Right atrium auricular region (tissue), 2 donors: ENCODE data around the gene HDHD5. TPM values are rescaled to one million over a fixed set of nuclear protein-coding genes. Genes with fewer than 3 reads are reported as not detected.

ENCODE experiments used
- DNase-seq: peaks from one replicate; pipeline ENCODE4 v3.0.0-alpha.2; 2019; ENCODE audit warnings: low spot score
- H3K27ac ChIP-seq, 2 donors: fragments of 200-600 bp; sonication (generic); 1 replicate in 1 of 2; 2 replicates in 1 of 2; pipeline ENCODE4 v1.5.1; 2016 to 2019
- H3K27me3 ChIP-seq, 2 donors: fragments of 200-600 bp; sonication (generic); one replicate each; pipeline versions ENCODE4 v1.5.1 to v1.6.0; 2017 to 2019
- H3K36me3 ChIP-seq: fragments of 200-600 bp; sonication (generic); one replicate; pipeline ENCODE4 v1.5.1; 2016
- H3K4me1 ChIP-seq, 2 donors: fragments of 200-600 bp; sonication (generic); one replicate each; pipeline versions ENCODE4 v1.5.1 to v1.6.0; 2017 to 2019
- H3K4me3 ChIP-seq, 2 donors: fragments of 200-600 bp; sonication (generic); 1 replicate in 1 of 2; 2 replicates in 1 of 2; pipeline ENCODE4 v1.5.1; 2017 to 2019; ENCODE audit warnings: mild to moderate bottlenecking in 1 of 2, moderate library complexity in 1 of 2
- H3K9me3 ChIP-seq, 2 donors: fragments of 200-600 bp; sonication (generic); one replicate each; pipeline ENCODE4 v1.5.1; 2019
- CTCF ChIP-seq, 2 donors: fragments of 200-600 bp; sonication (generic); IDR thresholded peaks; one replicate each; pipeline ENCODE4 v1.5.1; 2019; ENCODE audit warnings: antibody characterized with exemption in 2 of 2
- total RNA-seq, 2 donors: library from RNA; depleted of rRNA; stranded (reverse); fragments of >200 nt; gene quantifications; one replicate each; pipeline ENCODE4 v1.1.0, GENCODE V29; 2016

The HDHD5 gene
- total RNA-seq, 2 donors from 2014 or later, result 33.1 to 39.7 TPM

- no peak for TF ChIP-seq CTCF (IDR thresholded peaks at IDR 0.05)
- DNase-seq, result no peak
- Histone ChIP-seq H3K27me3 (no peaks in the 10 kb centered on the region), H3K27ac (no peak overlapping the region), H3K4me1 (no peaks in the 10 kb centered on the region), H3K4me3 (no peak overlapping the region), H3K36me3 (peaks cover 23% of the 10 kb centered on the region), H3K9me3 (no peaks in the 10 kb centered on the region)
Measured at GRCh38 chr22:17109976-17110375, 49.1 kb downstream of the HDHD5 start.

- TF ChIP-seq CTCF (IDR thresholded peaks at IDR 0.05), result no peak
- H3K27ac ChIP-seq, result no peak overlapping the region
- no peaks in the 10 kb centered on the region for H3K9me3 ChIP-seq
- H3K4me3 ChIP-seq, result no peak overlapping the region
- DNase-seq, result no peak
- peaks cover 26% of the 10 kb centered on the region for H3K36me3 ChIP-seq
- H3K27me3 ChIP-seq, result no peaks in the 10 kb centered on the region
- no peaks in the 10 kb centered on the region for H3K4me1 ChIP-seq
Measured at GRCh38 chr22:17109113-17109865, 49.8 kb downstream of the HDHD5 start.

GRCh38 chr22:17108256-17109112, 50.6 kb downstream of the HDHD5 start:
- DNase-seq, result no peak
- H3K27ac ChIP-seq, result no peak overlapping the region

GRCh38 chr22:17107547-17107810, 51.6 kb downstream of the HDHD5 start:
- H3K27ac ChIP-seq, result no peak overlapping the region
- H3K36me3 ChIP-seq, result peaks cover 37% of the 10 kb centered on the region
- DNase-seq, result no peak
- no peak overlapping the region for H3K4me3 ChIP-seq
- H3K27me3 ChIP-seq, result no peaks in the 10 kb centered on the region
- no peaks in the 10 kb centered on the region for H3K9me3 ChIP-seq
- TF ChIP-seq CTCF (IDR thresholded peaks at IDR 0.05), result no peak
- no peaks in the 10 kb centered on the region for H3K4me1 ChIP-seq

More at GRCh38 chr22:17108256-17109112, 50.6 kb downstream of the HDHD5 start:
- no peaks in the 10 kb centered on the region for H3K4me1 ChIP-seq
- H3K36me3 ChIP-seq, result peaks cover 27% of the 10 kb centered on the region
- no peak for TF ChIP-seq CTCF (IDR thresholded peaks at IDR 0.05)
- H3K9me3 ChIP-seq, result no peaks in the 10 kb centered on the region
- H3K4me3 ChIP-seq, result no peak overlapping the region
- H3K27me3 ChIP-seq, result no peaks in the 10 kb centered on the region

- H3K4me3 ChIP-seq, result no peak overlapping the region
- DNase-seq, result no peak
- H3K4me1 ChIP-seq, result no peaks in the 10 kb centered on the region
- H3K36me3 ChIP-seq, result peaks cover 43% of the 10 kb centered on the region
- no peak overlapping the region for H3K27ac ChIP-seq
- H3K27me3 ChIP-seq, result no peaks in the 10 kb centered on the region
- H3K9me3 ChIP-seq, result no peaks in the 10 kb centered on the region
- no peak for TF ChIP-seq CTCF (IDR thresholded peaks at IDR 0.05)
Measured at GRCh38 chr22:17106785-17107546, 52.1 kb downstream of the HDHD5 start.
